ENCODE data around the gene CABCOCO1. TPM values are rescaled to one million over a fixed set of nuclear protein-coding genes. Genes with fewer than 3 reads are reported as not detected.

CABCOCO1 gene
- total RNA-seq, 1 donor from 2014 or later, result not detected

GRCh38 chr10:61765176-61766087 lies 102.7 kb downstream of the CABCOCO1 start:
- H3K36me3 ChIP-seq (ENCODE audit: control insufficient read depth, insufficient read depth, low read length), result no peaks in the 10 kb centered on the region
- no peak for TF ChIP-seq CTCF (IDR thresholded peaks at IDR 0.05; ENCODE audit: insufficient read depth, low read length, severe bottlenecking)
- DNase-seq (ENCODE audit: low read depth) (no peak), FAIRE-seq (no peak)
- H3K27me3 ChIP-seq (ENCODE audit: control insufficient read depth, insufficient read depth, low read length), result no peaks in the 10 kb centered on the region
- H3K4me3 ChIP-seq (ENCODE audit: low read depth, low read length), result no peak overlapping the region

GRCh38 chr10:61766927-61767326 lies 104.2 kb downstream of the CABCOCO1 start:
- H3K27me3 ChIP-seq (ENCODE audit: control insufficient read depth, insufficient read depth, low read length), result no peaks in the 10 kb centered on the region
- no peak overlapping the region for H3K4me3 ChIP-seq (ENCODE audit: low read depth, low read length)
- no peak for FAIRE-seq
- H3K36me3 ChIP-seq (ENCODE audit: control insufficient read depth, insufficient read depth, low read length), result no peaks in the 10 kb centered on the region
- DNase-seq (ENCODE audit: low read depth), result no peak
- no peak for TF ChIP-seq CTCF (IDR thresholded peaks at IDR 0.05; ENCODE audit: insufficient read depth, low read length, severe bottlenecking)

- FAIRE-seq, result no peak
- no peaks in the 10 kb centered on the region for H3K27me3 ChIP-seq (ENCODE audit: control insufficient read depth, insufficient read depth, low read length)
Observed at GRCh38 chr10:61774031-61774430, 111.3 kb downstream of the CABCOCO1 start.

GRCh38 chr10:61775111-61775510 lies 112.4 kb downstream of the CABCOCO1 start:
- Histone ChIP-seq H3K4me3 (ENCODE audit: low read depth, low read length) (no peak overlapping the region), H3K36me3 (ENCODE audit: control insufficient read depth, insufficient read depth, low read length) (no peaks in the 10 kb centered on the region), H3K27me3 (ENCODE audit: control insufficient read depth, insufficient read depth, low read length) (no peaks in the 10 kb centered on the region)
- DNase-seq (ENCODE audit: low read depth), result no peak
- no peak for FAIRE-seq
- no peak for TF ChIP-seq CTCF (IDR thresholded peaks at IDR 0.05; ENCODE audit: insufficient read depth, low read length, severe bottlenecking)

More at GRCh38 chr10:61774031-61774430, 111.3 kb downstream of the CABCOCO1 start:
- Histone ChIP-seq H3K36me3 (ENCODE audit: control insufficient read depth, insufficient read depth, low read length) (no peaks in the 10 kb centered on the region), H3K4me3 (ENCODE audit: low read depth, low read length) (no peak overlapping the region)
- no peak for DNase-seq (ENCODE audit: low read depth)
- no peak for TF ChIP-seq CTCF (IDR thresholded peaks at IDR 0.05; ENCODE audit: insufficient read depth, low read length, severe bottlenecking)

- FAIRE-seq (no peak), DNase-seq (ENCODE audit: low read depth) (no peak)
- no peak for TF ChIP-seq CTCF (IDR thresholded peaks at IDR 0.05; ENCODE audit: insufficient read depth, low read length, severe bottlenecking)
- H3K27me3 ChIP-seq (ENCODE audit: control insufficient read depth, insufficient read depth, low read length), result no peaks in the 10 kb centered on the region
- H3K36me3 ChIP-seq (ENCODE audit: control insufficient read depth, insufficient read depth, low read length), result no peaks in the 10 kb centered on the region
- H3K4me3 ChIP-seq (ENCODE audit: low read depth, low read length), result no peak overlapping the region
Observed at GRCh38 chr10:61776615-61777266, 114.0 kb downstream of the CABCOCO1 start.

Data from bronchial epithelial cell (primary cell).